Measurements from ENCODE around the gene SCRT2.

DNA sequence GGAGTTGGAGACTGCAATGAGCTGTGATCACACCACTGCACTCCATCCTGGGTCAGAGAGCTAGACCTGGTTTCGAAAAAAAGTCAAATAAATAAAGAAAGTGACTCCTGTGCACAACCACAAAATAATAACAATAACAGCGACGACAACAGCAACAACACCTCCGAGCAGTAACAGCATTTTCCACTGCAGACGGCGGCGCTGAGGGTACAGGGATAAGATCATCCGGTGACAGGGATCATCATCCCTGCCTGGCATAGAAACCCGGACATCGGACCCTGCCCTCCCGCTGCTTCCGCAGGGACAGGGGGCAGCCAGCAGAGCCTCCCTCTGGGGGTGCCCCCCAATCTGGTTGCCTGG lies 34.1 kb downstream of the SCRT2 start:
- TF ChIP-seq, protein P1, sequence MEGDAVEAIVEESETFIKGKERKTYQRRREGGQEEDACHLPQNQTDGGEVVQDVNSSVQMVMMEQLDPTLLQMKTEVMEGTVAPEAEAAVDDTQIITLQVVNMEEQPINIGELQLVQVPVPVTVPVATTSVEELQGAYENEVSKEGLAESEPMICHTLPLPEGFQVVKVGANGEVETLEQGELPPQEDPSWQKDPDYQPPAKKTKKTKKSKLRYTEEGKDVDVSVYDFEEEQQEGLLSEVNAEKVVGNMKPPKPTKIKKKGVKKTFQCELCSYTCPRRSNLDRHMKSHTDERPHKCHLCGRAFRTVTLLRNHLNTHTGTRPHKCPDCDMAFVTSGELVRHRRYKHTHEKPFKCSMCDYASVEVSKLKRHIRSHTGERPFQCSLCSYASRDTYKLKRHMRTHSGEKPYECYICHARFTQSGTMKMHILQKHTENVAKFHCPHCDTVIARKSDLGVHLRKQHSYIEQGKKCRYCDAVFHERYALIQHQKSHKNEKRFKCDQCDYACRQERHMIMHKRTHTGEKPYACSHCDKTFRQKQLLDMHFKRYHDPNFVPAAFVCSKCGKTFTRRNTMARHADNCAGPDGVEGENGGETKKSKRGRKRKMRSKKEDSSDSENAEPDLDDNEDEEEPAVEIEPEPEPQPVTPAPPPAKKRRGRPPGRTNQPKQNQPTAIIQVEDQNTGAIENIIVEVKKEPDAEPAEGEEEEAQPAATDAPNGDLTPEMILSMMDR (IDR thresholded peaks at IDR 0.05 in 2 of 3, conservative IDR thresholded peaks at IDR 0.05 in 1 of 3; ENCODE audit: borderline replicate concordance in 1 of 3, insufficient read depth in 1 of 3, low read depth in 2 of 3, low read length in 2 of 3) = no peak
- TF ChIP-seq SIN3A (IDR thresholded peaks at IDR 0.05; ENCODE audit: low read depth) (no peak), POLR2A (IDR thresholded peaks at IDR 0.05; ENCODE audit: borderline replicate concordance, extremely low read depth, insufficient read depth, insufficient read length) (no peak), EZH2phosphoT487 (IDR thresholded peaks at IDR 0.05; ENCODE audit: borderline replicate concordance) (no peak)

Data from HCT116 (cell line).